PC-9 (cell line): ENCODE data around the gene RUNX1.

Source experiments
- EZH2 ChIP-seq: fragments of 200-600 bp; sonication (generic); IDR thresholded peaks from 2 replicates; pipeline ENCODE4 v1.8.0; 2017; ENCODE audit warnings: antibody characterized with exemption, low read depth
- TF ChIP-seq, protein P1 (sequence below): fragments of 200-600 bp; sonication (generic); conservative IDR thresholded peaks from 2 replicates; pipeline ENCODE4 v1.6.1; 2017; ENCODE audit warnings: mixed run types, antibody characterized with exemption, mild to moderate bottlenecking, moderate library complexity

DNA sequence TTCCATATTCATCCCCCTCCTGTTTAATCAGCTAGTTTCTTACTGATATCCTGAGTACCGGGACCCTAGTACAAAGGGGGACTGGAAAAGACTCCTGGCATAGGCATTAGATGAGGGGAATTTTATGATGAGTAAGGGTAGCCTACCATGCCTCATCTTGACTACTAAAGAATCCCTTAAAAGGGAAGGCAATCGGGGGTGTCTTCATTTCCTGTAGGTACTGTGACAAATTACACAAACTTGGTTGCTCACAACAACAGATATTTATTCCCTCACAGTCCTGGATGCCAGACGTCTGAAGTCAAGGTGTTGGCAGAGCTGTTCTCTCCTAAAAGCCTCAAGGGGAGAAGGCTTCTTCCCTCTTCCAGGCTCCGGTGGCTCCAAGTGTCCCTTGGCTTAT lies 28.9 kb upstream of the RUNX1 start:
- TF ChIP-seq EZH2 = no peak
- TF ChIP-seq, protein P1, sequence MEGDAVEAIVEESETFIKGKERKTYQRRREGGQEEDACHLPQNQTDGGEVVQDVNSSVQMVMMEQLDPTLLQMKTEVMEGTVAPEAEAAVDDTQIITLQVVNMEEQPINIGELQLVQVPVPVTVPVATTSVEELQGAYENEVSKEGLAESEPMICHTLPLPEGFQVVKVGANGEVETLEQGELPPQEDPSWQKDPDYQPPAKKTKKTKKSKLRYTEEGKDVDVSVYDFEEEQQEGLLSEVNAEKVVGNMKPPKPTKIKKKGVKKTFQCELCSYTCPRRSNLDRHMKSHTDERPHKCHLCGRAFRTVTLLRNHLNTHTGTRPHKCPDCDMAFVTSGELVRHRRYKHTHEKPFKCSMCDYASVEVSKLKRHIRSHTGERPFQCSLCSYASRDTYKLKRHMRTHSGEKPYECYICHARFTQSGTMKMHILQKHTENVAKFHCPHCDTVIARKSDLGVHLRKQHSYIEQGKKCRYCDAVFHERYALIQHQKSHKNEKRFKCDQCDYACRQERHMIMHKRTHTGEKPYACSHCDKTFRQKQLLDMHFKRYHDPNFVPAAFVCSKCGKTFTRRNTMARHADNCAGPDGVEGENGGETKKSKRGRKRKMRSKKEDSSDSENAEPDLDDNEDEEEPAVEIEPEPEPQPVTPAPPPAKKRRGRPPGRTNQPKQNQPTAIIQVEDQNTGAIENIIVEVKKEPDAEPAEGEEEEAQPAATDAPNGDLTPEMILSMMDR = no peak
